SH-SY5Y (cell line): ENCODE measurements around the gene ATP5MC2.

Experiments used
- GATA2 ChIP-seq: IDR thresholded peaks from 2 replicates; pipeline ENCODE4 v1.6.1; 2011; ENCODE audit warnings: mild to moderate bottlenecking, low read depth, low read length
- GATA3 ChIP-seq: IDR thresholded peaks from 2 replicates; pipeline ENCODE4 v1.6.1; 2011; ENCODE audit warnings: low read depth, mild to moderate bottlenecking, low read length, moderate library complexity

DNA sequence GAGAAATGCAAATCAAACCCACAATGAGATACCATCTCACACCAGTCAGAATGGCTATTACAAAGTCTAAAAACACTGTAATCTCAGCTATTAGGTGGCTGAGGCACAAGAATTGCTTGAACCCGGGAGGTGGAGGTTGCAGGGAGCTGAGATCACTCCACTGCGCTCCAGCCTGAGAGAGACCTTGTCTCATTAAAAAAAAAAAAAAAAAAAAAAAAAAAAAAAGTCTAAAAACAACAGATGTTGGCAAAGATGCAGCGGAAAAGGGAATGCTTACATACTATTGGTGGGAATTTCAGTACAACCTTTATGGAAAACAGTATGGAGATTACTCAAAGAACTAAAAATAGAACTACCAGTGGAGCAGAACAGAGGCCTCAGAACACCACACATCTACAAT is 30.7 kb downstream of the ATP5MC2 start:
- TF ChIP-seq GATA3 = no peak
- TF ChIP-seq GATA2 = no peak
